ENCODE results near the gene RTN4RL2. TPM values are rescaled to one million over a fixed set of nuclear protein-coding genes. Genes with fewer than 3 reads are reported as not detected.

Gene RTN4RL2
- total and polyA plus RNA-seq, 8 donors, result 0.75 to 8.1 (median 0.78) TPM; not detected in 3

- intact Hi-C loops (cut with DNase I; ENCODE audit: low total_unique reads), result loop anchor here (10.0 kb wide), 1 partner anchor 109 kb away; no protein-coding TSS in a partner anchor
- H3K36me3 ChIP-seq, result no peaks in the 10 kb centered on the region
- H3K27ac ChIP-seq, result no peak overlapping the region
These were observed 6.7 kb upstream of the RTN4RL2 start for GRCh38 chr11:57453543-57454177.

DNA sequence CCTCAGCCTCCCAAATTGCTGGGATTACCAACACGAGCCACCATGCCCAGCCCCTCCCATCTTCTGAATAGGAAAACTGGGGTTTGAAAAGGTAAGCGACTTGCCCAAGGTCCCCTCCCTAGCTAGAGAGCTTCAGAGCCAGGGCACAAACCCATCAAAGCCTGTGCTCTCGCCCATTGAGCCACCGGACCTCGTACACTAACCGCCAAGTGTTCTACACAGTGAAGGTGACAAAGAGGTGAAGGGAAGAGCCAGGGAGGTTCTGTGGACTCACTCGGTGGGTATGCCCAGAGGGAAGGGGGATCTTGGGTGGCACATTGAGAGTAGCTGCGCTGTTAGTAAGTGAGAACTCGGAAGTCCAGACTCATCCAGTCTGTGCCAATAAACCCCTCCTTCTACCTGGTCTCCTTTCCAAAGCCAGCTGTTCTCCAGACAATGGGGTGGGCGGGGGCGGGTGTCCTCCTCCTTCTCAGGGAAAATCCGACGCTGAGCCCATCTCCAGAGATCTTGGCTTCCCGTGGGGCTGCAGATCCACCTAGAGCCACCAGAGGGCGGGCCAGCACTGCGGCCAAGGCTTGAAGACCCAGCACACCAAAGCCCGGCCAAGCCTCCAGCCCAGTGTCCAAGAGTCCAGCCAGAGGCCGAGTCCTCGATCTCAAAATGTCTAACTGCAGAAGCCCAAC is 3.2 kb upstream of the RTN4RL2 start:
- TF ChIP-seq POLR2A (IDR thresholded peaks at IDR 0.05), result no peak
- TF ChIP-seq POLR2AphosphoS5 (IDR thresholded peaks at IDR 0.05), result no peak
- TF ChIP-seq CTCF (IDR thresholded peaks at IDR 0.05), result peak in 5 of 7 experiments; percentile 89 to 100 (median 98)
- TF ChIP-seq EP300 (IDR thresholded peaks at IDR 0.05), result no peak
- DNase-seq, result peak; percentile 94
- Histone ChIP-seq H3K36me3 (no peaks in the 10 kb centered on the region), H3K9me3 (no peaks in the 10 kb centered on the region), H3K4me1 (peaks cover 36 to 49% (median 43%) of the 10 kb centered on the region in 4 donors), H3K27ac (no peak overlapping the region), H3K4me3 (peak overlapping the region in 1 of 4 donors; percentile 57), H3K27me3 (peaks cover 4 to 55% (median 36%) of the 10 kb centered on the region in 3 donors)
- 10 to 12% (median 11%) methylated on average over 15 to 19 of the region's 19 CpGs for WGBS, 5 donors
- intact Hi-C loops (cut with DNase I; ENCODE audit: low total_unique reads), result loop anchor here (10.0 kb wide), 1 partner anchor 112 kb away; no protein-coding TSS in a partner anchor

More at GRCh38 chr11:57453543-57454177, 6.7 kb upstream of the RTN4RL2 start:
- peaks cover 11 to 23% (median 18%) of the 10 kb centered on the region in 4 donors for H3K4me1 ChIP-seq
- TF ChIP-seq CTCF (IDR thresholded peaks at IDR 0.05) (no peak), POLR2AphosphoS5 (IDR thresholded peaks at IDR 0.05) (no peak), POLR2A (IDR thresholded peaks at IDR 0.05) (no peak), EP300 (IDR thresholded peaks at IDR 0.05) (no peak)
- 43 to 77% (median 66%) methylated on average over 2 of the region's 2 CpGs for WGBS, 5 donors
- DNase-seq, result peak in 1 of 2 donors; percentile 30
- H3K9me3 ChIP-seq, result no peaks in the 10 kb centered on the region
- H3K4me3 ChIP-seq, result no peak overlapping the region
- H3K27me3 ChIP-seq, result peaks cover 0 to 21% (median 10%) of the 10 kb centered on the region in 3 donors

DNA sequence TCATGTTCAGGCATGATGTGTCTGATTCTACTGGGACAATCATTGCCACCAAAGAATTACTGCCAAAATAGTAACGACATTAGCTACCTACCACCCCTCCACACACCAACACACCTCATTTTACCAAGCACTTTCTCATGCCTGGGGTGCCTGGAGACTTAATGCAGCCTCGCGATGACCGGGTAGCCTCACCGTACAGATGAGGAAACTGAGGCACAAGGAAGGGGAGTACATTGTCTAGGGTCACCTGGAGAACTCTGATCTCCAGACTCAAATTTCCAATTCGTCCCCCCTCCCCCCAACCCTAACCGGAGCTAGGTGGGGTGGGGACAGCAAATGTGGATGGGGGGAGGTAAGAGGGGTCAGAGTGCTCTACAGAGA is 2.7 kb upstream of the RTN4RL2 start:
- H3K9me3 ChIP-seq, result no peaks in the 10 kb centered on the region
- no peak for TF ChIP-seq POLR2AphosphoS5 (IDR thresholded peaks at IDR 0.05)
- TF ChIP-seq EP300 (IDR thresholded peaks at IDR 0.05), result no peak
- TF ChIP-seq CTCF (IDR thresholded peaks at IDR 0.05), result peak in 1 of 7 experiments; percentile 14
- TF ChIP-seq POLR2A (IDR thresholded peaks at IDR 0.05), result no peak
- H3K27me3 ChIP-seq, result peaks cover 4 to 60% (median 36%) of the 10 kb centered on the region in 3 donors
- H3K27ac ChIP-seq, result no peak overlapping the region
- no peak for DNase-seq
- H3K4me1 ChIP-seq, result peaks cover 36 to 49% (median 43%) of the 10 kb centered on the region in 4 donors
- peak overlapping the region in 1 of 4 donors; percentile 57 for H3K4me3 ChIP-seq
- intact Hi-C loops (cut with DNase I; ENCODE audit: low total_unique reads), result loop anchor here (10.0 kb wide), 1 partner anchor 113 kb away; no protein-coding TSS in a partner anchor
- H3K36me3 ChIP-seq, result no peaks in the 10 kb centered on the region
- WGBS, 5 donors, result 2 to 20% (median 7%) methylated on average over 7 of the region's 7 CpGs

DNA sequence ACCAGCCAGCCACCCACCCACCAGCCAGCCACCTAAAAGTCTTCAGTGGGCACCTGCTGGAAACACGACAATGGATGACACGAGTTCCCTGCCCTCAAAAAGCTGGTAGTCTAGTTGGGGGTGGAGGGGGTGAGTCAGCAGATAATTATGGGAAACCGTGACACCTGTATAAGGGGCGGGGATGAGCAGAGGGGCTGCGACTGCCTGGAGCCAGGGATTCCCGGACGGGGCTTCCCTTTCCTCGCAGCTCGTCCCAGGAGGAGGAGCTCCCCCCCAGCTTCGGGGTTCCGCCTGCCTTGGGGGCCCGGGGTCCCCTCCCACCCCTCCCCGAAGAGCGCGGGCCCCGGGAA is 2.3 kb upstream of the RTN4RL2 start:
- DNase-seq, result no peak
- Histone ChIP-seq H3K4me1 (peaks cover 36 to 46% (median 43%) of the 10 kb centered on the region in 4 donors), H3K4me3 (peak overlapping the region; percentile 42 to 57 (median 50)), H3K36me3 (no peaks in the 10 kb centered on the region), H3K27ac (peak overlapping the region in 1 of 5 donors; percentile 27), H3K9me3 (no peaks in the 10 kb centered on the region), H3K27me3 (peaks cover 4 to 61% (median 36%) of the 10 kb centered on the region in 3 donors)
- intact Hi-C loops (cut with DNase I; ENCODE audit: low total_unique reads), result loop anchor here (10.0 kb wide), 1 partner anchor 113 kb away; no protein-coding TSS in a partner anchor
- no peak for TF ChIP-seq EP300 (IDR thresholded peaks at IDR 0.05)
- WGBS, 5 donors, result 2 to 5% (median 3%) methylated on average over 9 to 16 of the region's 16 CpGs

Measured in stomach (tissue), 9 donors.